Activated naive CD8-positive, alpha-beta T cell treated with anti-CD3 and anti-CD28 coated beads, Interleukin-2, amount 50 U/mL, for 16 hours (primary cell): ENCODE measurements around the gene NEMP1.
"Not testable (repeated sequence)": the region's sequence is repeated elsewhere in the genome, so short reads cannot be mapped to it uniquely, and the experiment has no call there.

ENCODE experiments used
- DNase-seq: peaks from one replicate; pipeline ENCODE4 v3.0.0-alpha.2; 2020; ENCODE audit warnings: low read depth, low spot score

The NEMP1 gene, protein sequence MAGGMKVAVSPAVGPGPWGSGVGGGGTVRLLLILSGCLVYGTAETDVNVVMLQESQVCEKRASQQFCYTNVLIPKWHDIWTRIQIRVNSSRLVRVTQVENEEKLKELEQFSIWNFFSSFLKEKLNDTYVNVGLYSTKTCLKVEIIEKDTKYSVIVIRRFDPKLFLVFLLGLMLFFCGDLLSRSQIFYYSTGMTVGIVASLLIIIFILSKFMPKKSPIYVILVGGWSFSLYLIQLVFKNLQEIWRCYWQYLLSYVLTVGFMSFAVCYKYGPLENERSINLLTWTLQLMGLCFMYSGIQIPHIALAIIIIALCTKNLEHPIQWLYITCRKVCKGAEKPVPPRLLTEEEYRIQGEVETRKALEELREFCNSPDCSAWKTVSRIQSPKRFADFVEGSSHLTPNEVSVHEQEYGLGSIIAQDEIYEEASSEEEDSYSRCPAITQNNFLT

DNA sequence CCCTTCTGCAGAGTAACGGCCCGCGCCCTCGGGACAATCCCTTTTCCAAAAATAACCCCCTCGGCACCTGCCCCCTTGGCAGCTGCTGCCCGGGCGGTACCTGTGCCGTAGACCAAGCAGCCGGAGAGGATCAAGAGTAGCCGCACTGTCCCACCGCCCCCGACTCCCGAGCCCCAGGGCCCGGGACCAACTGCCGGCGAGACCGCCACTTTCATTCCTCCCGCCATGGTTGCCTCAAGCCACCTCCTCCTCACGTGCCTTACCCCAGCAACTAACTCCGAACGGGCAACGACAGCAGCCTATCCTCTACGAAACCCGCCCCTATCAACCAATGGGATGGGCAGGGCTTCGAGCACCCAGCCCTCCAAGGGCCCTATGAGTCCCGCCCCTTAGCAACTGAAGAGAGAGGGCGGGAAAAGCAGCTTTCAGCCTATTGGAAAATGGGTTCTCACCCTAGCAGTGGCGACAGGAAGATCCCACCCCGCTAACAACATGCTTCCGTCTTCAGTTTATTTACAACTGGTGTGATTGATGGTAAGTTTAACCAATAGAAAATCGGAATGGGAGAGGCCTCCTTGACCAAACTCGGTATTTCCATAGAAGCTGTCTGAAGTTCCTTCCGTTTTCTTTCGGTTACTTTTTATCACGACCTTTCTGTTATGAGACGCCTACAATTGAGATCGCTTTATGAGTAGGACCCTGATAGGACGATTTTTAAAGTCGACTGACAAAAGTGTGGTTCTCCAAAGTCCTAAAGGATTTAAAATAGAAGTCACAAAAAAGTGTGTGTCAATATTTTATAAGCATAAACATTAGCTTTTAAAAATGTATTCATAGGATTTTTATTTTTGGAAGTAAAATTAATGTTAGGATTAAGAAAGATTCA is at the start of gene NEMP1:
Gene NEMP1, minus strand, starts transcription at position 273 of the 886 bp plus-strand sequence. Its CDS starts 46 bp downstream, at position 227.
- DNase-seq, result peak; percentile 88

DNA sequence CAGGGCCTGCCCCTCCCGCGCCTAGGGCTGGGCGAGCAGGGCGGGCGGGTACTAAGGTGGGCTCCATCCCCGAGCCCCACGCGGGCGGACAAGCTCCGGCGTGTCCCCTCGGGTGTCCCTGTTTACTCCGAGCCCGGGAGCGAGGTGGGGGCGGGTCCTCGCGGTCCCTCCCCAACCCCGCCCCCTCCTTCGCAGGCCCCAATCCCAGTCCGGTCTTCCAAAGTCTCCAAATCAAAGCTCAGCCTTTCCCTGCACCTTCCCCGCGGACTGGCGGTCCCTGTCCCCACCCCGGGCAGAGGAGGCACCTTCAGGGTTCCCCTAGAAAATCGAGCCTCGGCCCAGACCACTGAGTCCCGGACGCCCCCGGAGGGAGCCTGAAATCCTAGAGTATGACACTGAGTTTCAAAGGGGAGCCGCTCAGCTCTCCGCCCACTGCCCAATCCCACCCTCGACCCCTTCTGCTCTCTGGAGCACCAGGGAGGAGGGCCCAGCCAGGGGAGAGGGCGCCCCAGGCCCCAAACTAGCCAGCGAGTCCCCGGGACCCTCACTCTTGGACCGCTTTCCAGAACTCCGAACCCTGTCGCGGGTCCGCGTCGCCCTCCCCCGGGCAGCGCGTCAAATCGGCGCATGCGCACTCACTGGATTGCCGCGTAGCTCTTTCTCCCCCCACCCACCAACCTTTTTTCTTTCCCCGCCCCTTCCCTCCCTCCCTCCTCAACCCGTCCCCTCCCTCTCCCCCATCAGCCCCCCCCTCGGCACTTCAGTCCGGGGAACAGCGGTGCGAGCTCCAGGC is 49.3 kb upstream of the NEMP1 start, which contains the start of gene LRP1:
Gene LRP1, plus strand, starts transcription at position 758 of the 793 bp plus-strand sequence. CDS start 482 bp downstream, outside the sequence.
- DNase-seq, result peak; percentile 49

DNA sequence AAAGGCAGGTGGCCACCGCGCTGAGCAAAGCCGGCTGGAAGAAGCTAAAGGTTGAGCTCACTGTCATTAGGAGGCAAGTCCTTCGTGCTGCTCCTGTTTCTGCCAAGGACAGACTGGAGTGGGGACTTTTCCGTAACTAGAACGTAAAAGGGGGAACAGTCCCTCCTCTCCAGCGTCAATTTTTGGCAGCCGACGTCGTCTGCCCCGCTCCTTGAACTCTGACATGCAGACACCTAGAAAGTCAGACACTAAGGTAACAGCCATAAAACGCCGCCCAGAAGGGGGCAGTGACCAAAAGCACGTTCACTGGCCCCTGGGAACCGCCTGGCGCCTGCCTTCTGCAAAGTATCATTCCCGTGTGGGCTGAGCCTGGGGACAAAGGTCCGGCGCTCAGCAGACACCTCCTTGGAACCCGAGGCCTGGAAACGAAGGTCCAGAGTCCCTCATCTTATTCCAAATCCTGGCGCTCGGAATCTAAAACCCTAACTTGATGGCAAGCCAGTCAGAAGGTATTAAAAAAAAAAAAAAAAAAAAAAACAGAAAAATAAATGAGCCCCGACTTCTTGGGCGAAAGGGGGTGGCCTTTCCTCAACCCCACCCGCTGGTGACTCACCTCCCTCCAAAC is 48.6 kb upstream of the NEMP1 start:
- DNase-seq, result no peak

DNA sequence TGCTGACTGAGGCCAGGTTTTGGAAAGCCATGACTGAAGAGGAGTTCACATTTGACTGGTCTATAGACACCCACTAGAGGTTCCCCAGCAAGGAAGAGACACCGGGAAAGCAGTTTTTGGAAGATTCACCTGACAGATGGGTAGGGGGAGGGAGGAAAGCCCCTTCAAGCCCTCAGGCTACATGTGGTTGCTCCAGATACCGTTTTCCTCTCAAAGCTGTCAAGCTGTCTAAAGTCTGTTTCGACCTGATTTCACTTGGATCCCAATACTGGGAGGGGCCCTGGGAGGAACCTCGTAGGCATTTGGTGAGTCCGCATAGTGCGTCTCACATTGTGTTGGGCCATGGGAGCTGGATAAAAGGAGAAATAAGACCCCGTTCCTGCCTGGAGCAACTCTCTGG is 48.0 kb upstream of the NEMP1 start:
- no peak for DNase-seq

DNA sequence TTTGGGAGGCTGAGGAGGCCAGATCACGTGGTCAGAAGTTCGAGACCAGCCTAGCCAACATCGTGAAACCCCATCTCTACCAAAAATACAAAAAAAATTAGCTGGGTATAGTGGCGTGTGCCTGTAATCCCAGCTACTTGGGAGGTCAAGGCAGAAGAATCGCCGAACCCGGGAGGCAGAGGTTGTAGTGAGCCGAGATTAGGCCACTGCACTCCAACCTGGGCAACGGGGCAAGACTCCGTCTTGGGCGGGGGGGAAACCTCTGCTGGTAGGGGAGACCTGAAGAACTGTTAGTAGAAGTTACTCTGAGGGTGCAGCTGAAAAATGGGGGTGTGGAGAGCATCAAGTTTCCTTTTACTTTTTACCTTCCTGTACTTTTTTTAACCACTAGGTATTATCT is 47.5 kb upstream of the NEMP1 start:
- no peak for DNase-seq

DNA sequence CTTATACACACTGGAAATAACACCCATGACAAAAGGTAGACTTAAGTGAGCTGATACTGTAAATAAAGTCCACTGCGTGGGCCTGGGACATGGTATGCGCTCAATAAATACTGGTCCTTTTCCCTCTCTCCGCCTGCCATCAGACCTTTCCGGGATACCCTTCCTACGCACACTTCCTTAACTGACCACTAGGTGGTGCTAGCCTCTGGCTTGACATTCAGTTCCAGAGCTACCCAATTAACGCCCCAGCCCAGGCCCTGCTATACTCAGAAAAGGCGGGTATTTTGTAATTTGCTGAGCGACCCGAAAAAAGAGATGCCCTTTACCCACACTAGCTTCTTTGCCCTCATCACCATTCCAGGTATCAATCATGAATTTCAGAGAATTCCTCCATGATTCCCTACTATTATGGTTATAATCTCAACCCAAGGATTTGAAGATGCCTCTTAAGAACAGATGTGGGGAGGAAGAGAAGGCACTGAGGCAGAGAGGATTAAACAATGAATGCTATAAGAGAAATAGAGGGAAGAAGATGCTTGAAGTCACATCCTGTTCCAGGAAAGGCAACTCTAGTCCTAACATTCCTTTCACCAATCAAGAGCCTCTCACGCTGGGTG is 45.8 kb upstream of the NEMP1 start:
- DNase-seq, result peak; percentile 59

DNA sequence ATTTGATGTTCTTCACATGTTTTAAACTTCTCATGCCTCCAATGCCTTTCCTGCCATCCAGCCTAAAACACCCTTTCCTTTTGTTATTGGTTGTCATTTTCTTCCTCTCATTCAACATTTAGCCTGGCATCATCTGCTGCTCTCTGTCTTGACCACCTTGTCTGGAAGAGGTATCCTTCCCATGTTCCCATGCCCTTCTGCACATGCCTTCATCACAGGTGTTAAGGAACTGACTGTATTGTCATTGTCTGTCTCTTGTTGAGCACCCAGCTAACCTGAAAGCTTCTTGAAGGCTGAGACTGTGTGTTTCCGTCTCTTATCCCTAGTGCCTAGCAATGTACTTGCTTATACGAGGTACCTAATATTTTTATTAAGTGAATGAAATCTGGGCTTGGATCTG is 45.2 kb upstream of the NEMP1 start:
- DNase-seq, result no peak

DNA sequence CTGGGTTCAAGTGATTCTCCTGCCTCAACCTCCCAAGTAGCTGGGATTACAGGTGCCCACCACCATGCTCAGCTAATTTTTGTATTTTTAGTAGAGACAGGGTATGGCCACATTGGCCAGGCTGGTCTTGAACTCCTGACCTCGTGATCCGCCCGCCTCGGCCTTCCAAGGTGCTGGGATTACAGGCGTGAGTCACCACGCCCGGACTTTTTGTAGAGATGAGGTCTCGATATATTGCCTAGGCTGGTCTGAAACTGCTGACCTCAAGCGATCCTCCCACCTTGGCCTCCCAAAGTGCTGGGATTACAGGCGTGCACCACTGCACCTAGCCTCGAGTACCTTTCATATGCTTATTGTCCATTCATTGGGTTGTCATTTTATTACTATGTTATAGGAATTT is 42.1 kb upstream of the NEMP1 start:
- DNase-seq, result not testable (repeated sequence)

DNA sequence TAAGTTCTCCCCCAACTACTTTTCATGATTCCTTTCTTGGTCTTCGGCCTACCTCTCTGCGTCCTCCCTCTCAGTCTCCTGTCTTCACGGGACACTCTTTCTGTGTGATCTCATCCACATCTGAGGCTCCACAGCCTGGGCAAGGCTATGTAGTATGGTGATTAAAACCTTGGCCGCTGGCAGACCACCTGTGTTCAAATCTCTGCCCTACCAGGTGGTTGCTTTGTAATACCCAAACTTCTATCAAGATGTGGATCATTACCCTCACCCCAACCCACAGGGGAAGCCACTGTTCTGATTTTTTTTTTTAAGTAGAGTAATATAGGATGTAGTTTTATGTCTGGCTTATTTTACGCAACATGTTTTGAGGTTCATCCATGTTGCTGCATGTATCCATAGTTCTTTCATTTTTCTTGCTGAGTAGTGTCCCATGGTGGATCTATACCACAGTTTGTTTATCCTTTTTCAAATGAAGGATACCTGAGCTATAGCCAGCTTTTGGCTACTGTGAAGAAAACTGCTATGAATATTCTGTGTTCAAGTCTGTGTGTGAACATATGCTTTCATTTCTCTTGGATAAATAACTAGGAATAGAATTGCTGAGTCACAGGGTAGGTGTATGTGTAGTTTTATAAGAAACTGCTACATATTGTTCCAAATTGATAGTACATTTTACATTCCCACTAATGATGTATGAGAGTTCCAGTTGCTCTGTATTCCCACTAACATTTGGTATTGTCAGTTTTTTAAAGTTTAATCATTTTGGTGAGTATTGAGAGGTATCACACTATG is 40.9 kb upstream of the NEMP1 start:
- DNase-seq, result no peak

DNA sequence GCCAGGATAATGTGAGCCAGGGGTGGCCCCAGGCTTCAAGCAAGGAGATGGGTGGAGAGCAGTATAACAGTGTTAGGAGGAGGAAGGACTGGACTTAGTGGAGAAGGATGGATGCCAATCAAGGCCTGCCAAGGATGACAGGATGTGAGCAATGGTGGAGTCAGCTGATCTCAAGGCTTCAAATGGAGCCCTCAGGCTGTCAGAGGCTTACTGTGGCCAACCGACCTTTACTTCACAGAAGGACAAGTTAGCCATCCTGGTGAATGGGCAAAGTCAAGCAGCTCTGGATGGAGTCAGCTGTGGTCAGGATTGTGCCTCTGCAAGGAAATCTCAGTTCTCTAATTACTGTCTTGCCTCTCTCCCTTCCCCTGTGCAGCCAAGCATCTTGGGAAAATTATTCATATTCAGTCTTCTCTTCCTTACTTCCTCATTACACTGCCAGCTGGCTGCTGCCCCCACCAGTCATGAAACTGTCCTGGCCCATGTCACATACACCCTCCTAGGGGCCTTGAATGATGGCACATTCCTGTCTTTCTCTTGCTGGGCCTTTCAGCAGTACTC is 40.2 kb upstream of the NEMP1 start:
- no peak for DNase-seq

DNA sequence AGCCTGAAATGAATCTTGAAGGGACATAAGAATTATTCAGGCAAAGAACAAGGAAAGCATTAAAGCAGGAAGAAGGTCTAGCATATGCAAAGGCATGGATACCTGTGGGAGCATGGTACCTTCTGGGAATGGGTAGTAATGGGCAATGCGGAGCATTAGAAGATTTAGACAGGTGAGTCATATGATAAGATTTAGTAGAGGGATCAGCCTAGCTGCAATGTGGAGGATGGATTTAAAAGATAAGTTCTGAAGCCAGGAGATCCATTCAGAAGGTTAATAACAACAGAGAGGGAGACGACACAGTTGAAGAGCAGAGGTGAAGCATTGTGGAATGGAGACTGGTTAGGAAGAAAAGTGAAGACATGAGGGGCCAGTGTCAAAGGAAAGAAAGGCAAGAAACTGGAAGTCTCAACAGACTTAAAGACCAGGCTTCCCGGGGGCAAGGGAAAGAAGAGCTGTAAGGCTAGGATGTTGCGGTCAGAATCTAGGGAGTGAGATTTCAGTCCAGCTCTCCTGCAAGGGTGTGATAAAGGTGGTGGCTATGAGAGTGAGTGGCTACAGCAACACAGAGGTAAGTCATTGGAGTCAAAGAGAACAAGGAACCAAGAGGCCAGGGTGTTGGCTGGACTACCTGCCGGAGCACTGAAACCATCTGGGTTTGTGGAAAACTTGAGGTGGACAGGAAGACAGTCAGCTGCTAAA is 38.1 kb upstream of the NEMP1 start:
- no peak for DNase-seq

DNA sequence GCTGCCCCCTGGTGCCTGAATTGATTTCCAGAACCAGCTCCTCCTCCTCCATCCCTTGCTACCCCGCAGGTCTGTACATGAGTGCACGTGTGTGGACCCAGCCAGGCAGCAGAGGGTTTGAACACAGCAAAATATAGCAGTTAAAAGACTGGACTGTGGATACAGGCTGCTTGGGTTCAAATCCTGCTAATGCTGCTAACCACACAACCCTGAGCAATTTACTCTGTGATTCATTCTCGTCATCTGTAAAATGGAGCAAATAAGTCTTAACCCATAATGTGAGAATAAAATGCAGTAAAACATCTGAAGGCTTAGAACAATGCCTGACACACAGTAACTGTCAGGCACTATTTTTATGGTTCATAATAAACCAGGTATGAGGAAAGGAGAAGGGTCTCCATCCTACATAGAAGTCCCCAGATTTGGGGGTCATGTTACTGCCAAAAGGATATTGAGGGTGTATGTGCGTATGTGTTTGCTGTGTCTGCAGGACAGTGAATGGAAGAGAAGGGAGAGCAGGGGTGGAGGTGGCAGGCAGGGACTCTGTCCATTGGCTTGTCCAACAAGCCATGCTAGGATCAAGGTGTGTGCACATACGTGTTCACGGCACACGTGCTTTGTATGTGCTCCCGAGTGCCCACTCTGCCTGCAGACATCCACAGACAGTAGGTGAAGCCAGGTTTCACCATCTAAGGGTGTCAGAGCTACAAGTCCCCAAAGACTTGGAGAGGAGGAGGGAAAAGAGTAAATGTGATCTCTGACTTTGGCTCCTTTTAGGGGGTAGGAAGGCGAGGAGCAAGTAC is 34.1 kb upstream of the NEMP1 start:
- no peak for DNase-seq

DNA sequence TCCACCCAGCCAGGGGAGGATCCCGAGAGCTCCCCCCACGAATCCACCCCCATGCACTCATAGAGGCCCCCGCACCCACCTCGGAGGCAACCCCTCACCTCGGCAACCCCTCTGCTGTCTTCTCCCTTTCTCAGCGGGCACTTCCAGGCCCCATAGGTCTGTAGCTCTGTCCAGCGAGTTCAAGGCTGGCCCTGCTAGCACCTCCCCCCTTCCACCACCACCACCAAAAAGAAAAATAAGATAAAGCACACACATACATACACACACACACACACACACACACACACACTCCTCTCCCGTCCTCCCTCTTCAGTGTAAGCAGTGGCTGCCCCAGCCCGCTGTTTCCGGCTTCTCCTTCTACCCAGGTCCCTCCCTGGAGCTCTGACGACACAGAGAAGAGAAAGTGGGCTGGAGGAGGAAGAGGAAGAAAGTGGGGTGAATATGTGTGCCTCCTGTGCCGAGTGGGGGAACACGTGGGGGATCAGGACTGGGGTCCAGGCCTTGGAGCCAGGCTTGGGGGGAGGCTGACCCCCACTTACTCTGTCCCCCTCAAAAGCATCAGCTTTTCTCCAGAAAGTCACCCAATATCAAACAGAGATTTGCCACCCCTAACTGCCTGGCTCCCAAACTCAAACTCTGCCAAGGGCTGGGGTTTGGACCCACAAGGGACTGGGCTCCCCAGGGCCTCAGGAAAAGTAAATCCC is 32.6 kb upstream of the NEMP1 start, which contains the start of gene STAT6:
Gene STAT6, minus strand, starts transcription at position 332 of the 704 bp plus-strand sequence. CDS start 3,084 bp downstream, outside the sequence.
- DNase-seq, result peak; percentile 59

DNA sequence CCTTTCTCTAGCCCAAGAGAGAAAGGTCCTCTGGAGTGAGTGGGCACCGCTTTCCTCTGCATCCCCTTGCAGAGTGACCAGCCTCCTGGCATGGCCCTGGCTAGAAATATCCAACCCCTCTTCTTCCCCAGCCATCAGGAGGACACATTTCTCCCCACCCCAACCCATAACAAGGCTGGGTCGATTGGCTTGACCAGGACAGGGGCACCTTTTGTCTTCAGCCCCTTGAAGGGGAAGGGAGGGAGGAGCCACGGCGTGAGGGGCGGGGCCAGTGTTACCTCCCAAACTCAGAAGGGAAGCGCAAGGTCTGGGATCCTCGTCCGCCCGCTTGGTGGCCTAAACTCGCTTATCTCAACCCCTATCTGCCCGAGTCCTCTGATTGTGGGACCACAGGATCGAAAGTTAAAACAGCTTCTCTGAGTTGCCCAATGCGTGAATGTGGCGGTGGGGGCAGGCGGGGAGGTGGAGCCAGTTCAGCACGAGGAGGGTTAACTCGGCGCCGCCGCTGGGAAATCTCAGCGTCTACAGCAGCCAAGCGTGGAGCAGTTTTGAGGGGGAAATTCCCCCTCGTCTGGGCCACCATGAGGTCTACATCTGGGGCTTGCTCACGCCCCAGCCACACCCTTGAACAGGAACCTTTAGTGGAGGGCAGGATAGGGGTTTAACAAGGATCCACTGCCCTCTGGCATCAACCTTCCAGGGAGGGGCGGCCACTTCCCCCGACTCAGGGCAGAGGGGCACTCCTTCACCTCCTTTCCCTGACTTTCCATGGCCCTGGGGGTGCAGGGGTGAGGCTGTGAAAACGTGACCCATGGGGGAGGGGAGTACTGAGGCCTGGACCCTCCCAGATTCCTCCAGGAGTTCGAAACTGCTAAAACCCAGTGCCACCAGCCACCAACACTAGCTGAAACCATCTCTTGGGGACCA is 31.8 kb upstream of the NEMP1 start:
- no peak for DNase-seq

DNA sequence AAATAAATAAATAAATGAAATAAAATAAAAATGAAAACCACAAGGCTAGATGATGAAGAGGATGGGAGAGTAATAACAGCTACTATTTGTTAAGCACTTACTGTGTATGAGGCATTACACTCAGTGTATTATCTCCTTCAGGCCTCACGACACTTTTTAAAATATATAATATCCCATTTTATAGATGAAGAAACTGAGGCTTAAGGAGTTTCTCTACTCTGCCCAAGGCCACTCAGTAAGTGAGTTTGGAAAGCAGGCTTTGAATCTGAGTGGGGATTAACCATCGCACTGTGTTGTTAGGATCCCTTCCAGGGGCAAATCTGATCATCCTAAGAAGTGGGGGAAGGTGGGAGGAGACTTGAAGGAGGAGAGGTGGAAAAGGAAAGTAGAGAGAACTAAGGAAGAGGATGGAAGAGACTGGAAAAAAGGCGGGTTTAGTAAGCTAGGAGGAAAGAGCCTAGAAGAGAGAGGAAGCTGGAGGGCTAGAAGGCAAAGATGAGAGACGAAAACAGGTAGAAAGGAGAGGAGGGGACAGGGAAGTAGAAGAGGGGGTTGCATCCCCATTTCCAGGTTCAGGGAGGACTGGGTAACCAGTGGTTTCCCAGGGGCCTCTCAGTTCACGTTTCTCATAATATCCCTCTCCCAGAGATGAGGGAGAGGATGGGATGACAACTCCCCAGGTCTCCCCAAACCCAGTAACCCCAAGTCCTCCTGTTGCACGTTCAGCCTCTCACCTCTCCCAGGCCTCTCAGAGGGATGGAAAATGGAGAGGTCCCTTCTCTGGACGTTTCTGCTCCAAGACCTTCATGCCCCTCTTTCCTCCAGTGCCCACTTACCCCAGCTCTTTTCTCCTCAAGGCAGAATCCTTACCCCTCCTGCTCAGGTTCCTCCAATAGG is 30.9 kb upstream of the NEMP1 start:
- DNase-seq, result no peak
